PC-3 (cell line): Measurements from ENCODE around the gene MTM1. TPM values are rescaled to one million over a fixed set of nuclear protein-coding genes. Genes with fewer than 3 reads are reported as not detected.

ENCODE experiments used
- ATAC-seq: fragments of 200-7000 bp; cut with Tn5 transposase; 2 replicates; pipeline ENCODE4 v1.9.1; 2020; ENCODE audit warnings: mild to moderate bottlenecking, moderate library complexity
- BruUV-seq: library from RNA; stranded (reverse); fragments of 400-500 nt; replicated peaks from 2 replicates; lab custom pipeline; 2021; lab: Mats Ljungman, UMichigan
- CTCF ChIA-PET: fragments of 300-600 bp; sonication (Branson Sonifier 250); formaldehyde crosslinking; loops from one replicate; lab custom pipeline; 2022; ENCODE audit warnings: antibody characterized with exemption; lab: Charles Lee
- POLR2A ChIA-PET: fragments of 300-600 bp; sonication (Branson Sonifier 250); formaldehyde crosslinking; loops from one replicate; lab custom pipeline; 2022; ENCODE audit warnings: antibody characterized with exemption; ENCODE audit not compliant: unreplicated experiment; lab: Charles Lee
- DNase-seq: peaks from one replicate; pipeline ENCODE4 v3.0.0-alpha.2; 2015
- H2AFZ ChIP-seq: fragments of 300-600 bp; sonication (generic); 2 replicates; pipeline ENCODE4 v1.6.0; 2016; ENCODE audit warnings: antibody characterized with exemption, low read length
- H3F3A ChIP-seq: fragments of 300-600 bp; sonication (generic); one replicate; pipeline ENCODE4 v1.6.0; 2017; ENCODE audit warnings: antibody characterized with exemption, low read length, control low read depth, mild to moderate bottlenecking; ENCODE audit not compliant: unreplicated experiment
- H3K27ac ChIP-seq: fragments of 300-600 bp; sonication (generic); 2 replicates; pipeline ENCODE4 v1.5.1; 2016; ENCODE audit warnings: mild to moderate bottlenecking, low read length
- H3K27me3 ChIP-seq: fragments of 300-600 bp; sonication (generic); 2 replicates; pipeline ENCODE4 v1.6.1; 2016; ENCODE audit warnings: low read length, mixed read lengths
- H3K36me3 ChIP-seq: fragments of 300-600 bp; sonication (generic); 2 replicates; pipeline ENCODE4 v1.6.1; 2016; ENCODE audit warnings: low read depth, mixed run types, low read length, mixed read lengths
- H3K4me1 ChIP-seq: fragments of 300-600 bp; sonication (generic); 2 replicates; pipeline ENCODE4 v1.5.1; 2016; ENCODE audit warnings: low read length; ENCODE audit not compliant: insufficient read depth
- H3K4me2 ChIP-seq: fragments of 300-600 bp; sonication (generic); 2 replicates; pipeline ENCODE4 v1.6.0; 2016; ENCODE audit warnings: low read length
- H3K4me3 ChIP-seq: fragments of 300-600 bp; sonication (generic); 2 replicates; pipeline ENCODE4 v1.5.1; 2016; ENCODE audit warnings: mild to moderate bottlenecking, low read length, mixed read lengths
- H3K79me2 ChIP-seq: fragments of 300-600 bp; sonication (generic); 2 replicates; pipeline ENCODE4 v1.6.1; 2017; ENCODE audit warnings: low read length, mixed read lengths
- H3K9ac ChIP-seq: fragments of 300-600 bp; sonication (generic); 2 replicates; pipeline ENCODE4 v1.6.0; 2016; ENCODE audit warnings: mild to moderate bottlenecking, low read length
- H3K9me2 ChIP-seq: fragments of 300-600 bp; sonication (generic); replicated peaks from 2 replicates; pipeline ENCODE4 v1.6.1; 2016; ENCODE audit warnings: mixed run types, low read length, mixed read lengths
- H3K9me3 ChIP-seq: fragments of 300-600 bp; sonication (generic); 2 replicates; pipeline ENCODE4 v1.6.1; 2016; ENCODE audit warnings: low read length, mixed read lengths
- H4K20me1 ChIP-seq: fragments of 300-600 bp; sonication (generic); 2 replicates; pipeline ENCODE4 v1.6.1; 2016; ENCODE audit warnings: low read length, mixed read lengths
- CTCF ChIP-seq: fragments of 300-600 bp; sonication (generic); conservative IDR thresholded peaks from 2 replicates; pipeline ENCODE4 v1.5.1; 2017; ENCODE audit warnings: antibody characterized with exemption, low read depth, mild to moderate bottlenecking, low read length
- EZH2 ChIP-seq: fragments of 300-600 bp; sonication (generic); IDR thresholded peaks from one replicate; pipeline ENCODE4 v1.6.1; 2017; ENCODE audit warnings: antibody characterized with exemption, mild to moderate bottlenecking, low read length; ENCODE audit not compliant: unreplicated experiment
- EZH2phosphoT487 ChIP-seq: fragments of 300-600 bp; sonication (generic); IDR thresholded peaks from 2 replicates; pipeline ENCODE4 v1.6.1; 2018; ENCODE audit warnings: mild to moderate bottlenecking, antibody characterized with exemption, low read length, borderline replicate concordance
- intact Hi-C: fragments of 100-400 bp; cut with micrococcal nuclease; formaldehyde crosslinking; loops from 2 replicates; pipeline ENCODE4 v1.9.0; 2023
- total RNA-seq: library from RNA; depleted of rRNA; stranded (reverse); fragments of >200 nt; gene quantifications from 2 replicates; pipeline ENCODE4 v1.2.3, GENCODE V29; 2014

Gene MTM1
- total RNA-seq, 1 experiment from 2014 or later = 13.7 TPM

- DNase-seq (peak; percentile 19), ATAC-seq (peak; percentile 8)
- Histone ChIP-seq H3F3A (no peaks in the 10 kb centered on the region), H3K9me2 (no peaks in the 10 kb centered on the region), H3K9me3 (no peaks in the 10 kb centered on the region), H3K4me3 (peak overlapping the region; percentile 83), H3K36me3 (no peaks in the 10 kb centered on the region), H3K27me3 (no peaks in the 10 kb centered on the region), H3K4me2 (peak overlapping the region; percentile 89), H3K9ac (peak overlapping the region; percentile 70), H3K27ac (peak overlapping the region; percentile 11; the same call in 1 of the 2 replicates), H2AFZ (peak overlapping the region; percentile 33; the same call in 1 of the 2 replicates), H3K4me1 (peaks cover 43% of the 10 kb centered on the region), H4K20me1 (no peaks in the 10 kb centered on the region), H3K79me2 (peaks cover 55% of the 10 kb centered on the region)
- ChIA-PET POLR2A (interaction anchor here (0.5 kb wide), 1 partner anchor 13 kb away, joined by 3 read pairs; no protein-coding TSS in a partner anchor), CTCF (no interaction called here)
- BruUV-seq = no TSS peak
- TF ChIP-seq EZH2phosphoT487 (no peak), EZH2 (no peak)
- intact Hi-C loops = loop anchor here (5.0 kb wide), 1 partner anchor 202 kb away; no protein-coding TSS in a partner anchor
Measured at GRCh38 chrX:150569155-150569477, 695 bp downstream of the MTM1 start.

GRCh38 chrX:150570512-150570911 lies 2.1 kb downstream of the MTM1 start:
- Histone ChIP-seq H3K79me2 (peaks cover 63% of the 10 kb centered on the region), H3K4me1 (peaks cover 54% of the 10 kb centered on the region), H3K27me3 (no peaks in the 10 kb centered on the region), H3K4me2 (peak overlapping the region; percentile 89), H4K20me1 (no peaks in the 10 kb centered on the region), H3K9me2 (no peaks in the 10 kb centered on the region), H3K9ac (peak overlapping the region; percentile 70; the same call in 1 of the 2 replicates), H2AFZ (no peak overlapping the region), H3F3A (no peaks in the 10 kb centered on the region), H3K9me3 (no peaks in the 10 kb centered on the region), H3K36me3 (no peaks in the 10 kb centered on the region), H3K27ac (peak overlapping the region; percentile 17; the same call in 1 of the 2 replicates), H3K4me3 (peak overlapping the region; percentile 83)
- ChIA-PET POLR2A (no interaction called here), CTCF (interaction anchor here (0.6 kb wide), 1 partner anchor 366 kb away, joined by 10 read pairs; no protein-coding TSS in a partner anchor)
- TF ChIP-seq EZH2 = no peak
- no TSS peak for BruUV-seq
- peak; percentile 32 for DNase-seq
- ATAC-seq = no peak
- intact Hi-C loops = no loop called here

- Histone ChIP-seq H3K9me2 (no peaks in the 10 kb centered on the region), H4K20me1 (no peaks in the 10 kb centered on the region), H3K27ac (peak overlapping the region; percentile 21), H3F3A (no peaks in the 10 kb centered on the region), H3K27me3 (no peaks in the 10 kb centered on the region), H3K9me3 (no peaks in the 10 kb centered on the region), H3K9ac (no peak overlapping the region), H2AFZ (no peak overlapping the region), H3K4me1 (peaks cover 71% of the 10 kb centered on the region), H3K79me2 (peaks cover 79% of the 10 kb centered on the region), H3K4me2 (peak overlapping the region; percentile 89), H3K4me3 (no peak overlapping the region), H3K36me3 (no peaks in the 10 kb centered on the region)
- TF ChIP-seq EZH2 (no peak), CTCF (no peak), EZH2phosphoT487 (no peak)
- CTCF ChIA-PET = no interaction called here
- no TSS peak for BruUV-seq
- intact Hi-C loops = no loop called here
- DNase-seq (peak; percentile 46), ATAC-seq (no peak)
- POLR2A ChIA-PET = interaction anchor here (0.6 kb wide), 1 partner anchor 139 kb away, joined by 3 read pairs; no protein-coding TSS in a partner anchor
Measured at GRCh38 chrX:150572206-150572605, 3.8 kb downstream of the MTM1 start.
